GM12878 (cell line): ENCODE measurements around the gene OR2T34. TPM values are rescaled to one million over a fixed set of nuclear protein-coding genes. Genes with fewer than 3 reads are reported as not detected.

Source experiments
- ATAC-seq: fragments of 200-7000 bp; cut with Tn5 transposase; 3 replicates; pipeline ENCODE4 v1.9.1; 2020; ENCODE audit warnings: mild to moderate bottlenecking, moderate library complexity
- BruUV-seq: library from RNA; stranded (reverse); fragments of 400-500 nt; replicated peaks from 2 replicates; lab custom pipeline; 2021; lab: Mats Ljungman, UMichigan
- CTCF ChIA-PET: fragments of 300-600 bp; sonication (Branson Sonifier 250); formaldehyde crosslinking; extraction: SDS; loops from one replicate; lab custom pipeline; 2021; ENCODE audit warnings: inconsistent platforms; lab: Yijun Ruan, JAX
- POLR2A ChIA-PET: fragments of 350-600 bp; formaldehyde crosslinking; extraction: SDS; loops from one replicate; lab custom pipeline; 2021; ENCODE audit warnings: inconsistent platforms; lab: Charles Lee
- RAD21 ChIA-PET: fragments of 300-600 bp; sonication (Branson Sonifier 250); formaldehyde crosslinking; loops from one replicate; lab custom pipeline; 2023; ENCODE audit warnings: antibody characterized with exemption; ENCODE audit not compliant: unreplicated experiment; lab: Charles Lee
- SMC1A ChIA-PET: fragments of 300-600 bp; sonication (Branson Sonifier 250); formaldehyde crosslinking; loops from one replicate; lab custom pipeline; 2023; ENCODE audit not compliant: unreplicated experiment, uncharacterized antibody; lab: Charles Lee
- DNase-seq: peaks from one replicate; pipeline ENCODE4 v3.0.0-alpha.2; 2011; ENCODE audit warnings: low read depth, low spot score
- FAIRE-seq: peaks from 3 replicates; lab custom pipeline; 2011; peaks lifted over from hg19 to GRCh38; lab: Jason Lieb, UNC
- H2AFZ ChIP-seq: 2 replicates; pipeline ENCODE4 v1.6.0; 2011; ENCODE audit warnings: low read depth, low read length, control low read depth; ENCODE audit not compliant: control insufficient read depth
- H3K27ac ChIP-seq: 2 replicates; pipeline ENCODE4 v1.5.1; 2011; ENCODE audit warnings: control low read depth; ENCODE audit not compliant: control insufficient read depth, insufficient read depth
- H3K27me3 ChIP-seq, 2 experiments: replicated peaks in 1 of 2; 2 replicates each; pipeline versions ENCODE4 v1.6.0 to v1.6.1; 2011; ENCODE audit warnings: low read length in 1 of 2; ENCODE audit not compliant: control insufficient read depth in 2 of 2, insufficient read depth in 2 of 2
- H3K36me3 ChIP-seq, 2 experiments: 2 replicates each; pipeline ENCODE4 v1.5.1; 2011; ENCODE audit warnings: low read length in 1 of 2; ENCODE audit not compliant: control insufficient read depth in 2 of 2, insufficient read depth in 2 of 2
- H3K4me1 ChIP-seq: 2 replicates; pipeline ENCODE4 v1.6.1; 2011; ENCODE audit warnings: mild to moderate bottlenecking, low read length, moderate library complexity, mixed read lengths; ENCODE audit not compliant: control insufficient read depth, insufficient read depth
- H3K4me2 ChIP-seq: 2 replicates; pipeline ENCODE4 v1.6.0; 2011; ENCODE audit warnings: control low read depth; ENCODE audit not compliant: control insufficient read depth, insufficient read depth
- H3K4me3 ChIP-seq: fragments of 200-600 bp; sonication (generic); 2 replicates; pipeline ENCODE4 v1.5.1; 2016
- H3K79me2 ChIP-seq: 2 replicates; pipeline ENCODE4 v1.6.0; 2011; ENCODE audit warnings: low read length; ENCODE audit not compliant: control insufficient read depth, insufficient read depth
- H3K9ac ChIP-seq: 2 replicates; pipeline ENCODE4 v1.8.0; 2011; ENCODE audit warnings: low read length, control low read depth, mixed read lengths; ENCODE audit not compliant: control insufficient read depth, insufficient read depth
- H3K9me3 ChIP-seq: replicated peaks from 3 replicates; pipeline ENCODE4 v1.5.1; 2011; ENCODE audit warnings: mild to moderate bottlenecking, low read length; ENCODE audit not compliant: control insufficient read depth, insufficient read depth
- H4K20me1 ChIP-seq: 2 replicates; pipeline ENCODE4 v1.6.0; 2011; ENCODE audit not compliant: control insufficient read depth, insufficient read depth
- BCL11A ChIP-seq: IDR thresholded peaks from 2 replicates; pipeline ENCODE4 v1.6.1; 2011; ENCODE audit warnings: low read depth, low read length
- BMI1 ChIP-seq: fragments of 450-650 bp; IDR thresholded peaks from 2 replicates; pipeline ENCODE4 v1.6.1; 2016; ENCODE audit warnings: mild to moderate bottlenecking, moderate library complexity, borderline replicate concordance
- EP300 ChIP-seq, 2 experiments: fragments of 150-350 bp in 1 of 2; IDR thresholded peaks; 2 replicates each; pipeline ENCODE4 v1.6.1; 2011 to 2012; ENCODE audit warnings: low read depth in 2 of 2, low read length in 2 of 2, borderline replicate concordance in 1 of 2, improper control_type of control experiment in 1 of 2, inconsistent platforms in 1 of 2; ENCODE audit not compliant: control insufficient read depth in 1 of 2
- PML ChIP-seq: IDR thresholded peaks from 2 replicates; pipeline ENCODE4 v1.6.1; 2012; ENCODE audit warnings: low read length, inconsistent platforms
- POLR2AphosphoS2 ChIP-seq: IDR thresholded peaks from 2 replicates; pipeline ENCODE4 v1.6.1; 2011; ENCODE audit warnings: low read depth, mild to moderate bottlenecking, low read length, improper control_type of control experiment, moderate library complexity
- RCOR1 ChIP-seq: conservative IDR thresholded peaks from 2 replicates; pipeline ENCODE4 v1.6.1; 2012; ENCODE audit warnings: low read depth, low read length, improper control_type of control experiment
- SREBF1 ChIP-seq: IDR thresholded peaks from 2 replicates; pipeline ENCODE4 v1.6.1; 2012; ENCODE audit warnings: mild to moderate bottlenecking, low read length
- SUPT20H ChIP-seq: IDR thresholded peaks from 2 replicates; pipeline ENCODE4 v1.6.1; 2011; ENCODE audit warnings: low read depth, mild to moderate bottlenecking, low read length, moderate library complexity, borderline replicate concordance; ENCODE audit not compliant: control insufficient read depth
- SUZ12 ChIP-seq: fragments of 200-600 bp; sonication (generic); IDR thresholded peaks from one replicate; pipeline ENCODE4 v1.6.1; 2018; ENCODE audit warnings: antibody characterized with exemption, mild to moderate bottlenecking; ENCODE audit not compliant: unreplicated experiment
- TBL1XR1 ChIP-seq: IDR thresholded peaks from 2 replicates; pipeline ENCODE4 v1.6.1; 2012; ENCODE audit warnings: low read depth, low read length, improper control_type of control experiment
- TCF12 ChIP-seq: IDR thresholded peaks from 2 replicates; pipeline ENCODE4 v1.6.1; 2011; ENCODE audit warnings: low read depth, mild to moderate bottlenecking, low read length
- WGBS: methylation state at CpG from one replicate; pipeline ENCODE4 v1.1.6; 2016; ENCODE audit warnings: low lambda C conversion rate; ENCODE audit not compliant: insufficient replicate concordance, insufficient coverage; ENCODE audit errors: missing lambda C conversion rate; 5-methylcytosine and 5-hydroxymethylcytosine counted together
- in situ Hi-C: fragments of 300-500 bp; cut with MboI; formaldehyde crosslinking; loops from 9 replicates; pipeline ENCODE4 v1.14.3; 2018; ENCODE audit warnings: mixed read lengths
- intact Hi-C: fragments of 100-400 bp; cut with micrococcal nuclease; formaldehyde crosslinking; loops from one replicate; pipeline ENCODE4 v1.14.2; 2022; ENCODE audit not compliant: unreplicated experiment
- polyA plus RNA-seq, 11 experiments: library from polyadenylated mRNA; depleted of rRNA in 4 of 11; unstranded in 6 of 11; stranded (reverse) in 5 of 11; fragments of >200 nt; fragmentation: Nextera tagmentation in 4 of 11; fragmentation: Illumina TruSeq in 1 of 11; extraction: Ambion mirVana in 4 of 11; extraction: Trizol in 1 of 11; gene quantifications; 1 replicate in 1 of 11; 2 replicates in 10 of 11; pipeline versions ENCODE4 v1.2.1 to v1.2.3, GENCODE V29; 2011 to 2016; ENCODE audit warnings: inconsistent platforms in 2 of 11, missing spikeins in 2 of 11, low read depth in 1 of 11
- total RNA-seq, 4 experiments: library from RNA; depleted of rRNA in 3 of 4; stranded (reverse); fragments of >200 nt in 3 of 4; fragmentation: Illumina TruSeq in 1 of 4; extraction: Trizol in 1 of 4; gene quantifications; 2 replicates each; pipeline versions ENCODE4 v1.2.1 to v1.2.3, GENCODE V29; 2013 to 2021
- TF ChIP-seq, protein P1 (sequence below): IDR thresholded peaks from 2 replicates; pipeline ENCODE4 v1.6.1; 2012; ENCODE audit warnings: low read depth, low read length, improper control_type of control experiment

Gene OR2T34
- total and polyA plus RNA-seq, 10 of the 15 experiments (the other 5 are each of a cell fraction or from before 2014, with no cell fraction given) = 0.16 to 2.7 (median 0.48) TPM; not detected in 2

DNA sequence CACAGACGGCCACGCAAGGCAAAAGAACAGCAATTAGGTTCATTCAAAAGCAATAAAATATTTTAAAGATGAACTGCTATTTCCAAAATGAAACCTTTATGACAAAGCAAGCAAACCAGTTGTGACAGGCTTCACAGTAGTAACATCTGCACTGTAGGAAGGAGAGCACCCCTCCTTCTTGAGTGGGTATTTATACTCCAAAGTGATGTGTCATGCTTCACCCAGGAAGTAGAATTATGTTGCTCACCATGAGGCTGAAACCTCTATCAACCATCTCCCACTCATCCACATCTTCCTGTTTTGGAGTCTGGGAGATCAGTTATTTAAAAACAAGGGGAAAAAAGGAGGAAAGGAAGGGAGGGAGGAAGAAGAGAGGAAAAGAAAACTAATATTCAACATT lies 22.1 kb upstream of the OR2T34 start:
- WGBS = no CpG with 5 or more reads among the region's 2 CpGs
- Histone ChIP-seq H3K27ac (no peak overlapping the region), H3K4me2 (no peak overlapping the region), H3K9ac (no peak overlapping the region), H3K27me3 (no peaks in the 10 kb centered on the region), H3K79me2 (no peaks in the 10 kb centered on the region), H3K4me1 (no peaks in the 10 kb centered on the region), H3K9me3 (no peaks in the 10 kb centered on the region), H4K20me1 (no peaks in the 10 kb centered on the region), H2AFZ (no peak overlapping the region), H3K4me3 (no peak overlapping the region), H3K36me3 (no peaks in the 10 kb centered on the region)
- in situ Hi-C loops (no loop called here), intact Hi-C loops (no loop called here)
- CTCF ChIA-PET = no interaction called here
- ATAC-seq (no peak), FAIRE-seq (no peak), DNase-seq (no peak)
- RAD21 ChIA-PET = no interaction called here
- SMC1A ChIA-PET = no interaction called here
- TF ChIP-seq SREBF1 = no peak
- TF ChIP-seq BCL11A = no peak
- TF ChIP-seq SUPT20H = no peak
- no peak for TF ChIP-seq TBL1XR1
- TF ChIP-seq, protein P1, sequence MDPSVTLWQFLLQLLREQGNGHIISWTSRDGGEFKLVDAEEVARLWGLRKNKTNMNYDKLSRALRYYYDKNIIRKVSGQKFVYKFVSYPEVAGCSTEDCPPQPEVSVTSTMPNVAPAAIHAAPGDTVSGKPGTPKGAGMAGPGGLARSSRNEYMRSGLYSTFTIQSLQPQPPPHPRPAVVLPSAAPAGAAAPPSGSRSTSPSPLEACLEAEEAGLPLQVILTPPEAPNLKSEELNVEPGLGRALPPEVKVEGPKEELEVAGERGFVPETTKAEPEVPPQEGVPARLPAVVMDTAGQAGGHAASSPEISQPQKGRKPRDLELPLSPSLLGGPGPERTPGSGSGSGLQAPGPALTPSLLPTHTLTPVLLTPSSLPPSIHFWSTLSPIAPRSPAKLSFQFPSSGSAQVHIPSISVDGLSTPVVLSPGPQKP = no peak
- TF ChIP-seq PML = no peak
- TF ChIP-seq BMI1 = no peak
- TF ChIP-seq TCF12 = no peak
- no peak for TF ChIP-seq RCOR1
- no peak for TF ChIP-seq EP300 (IDR thresholded peaks at IDR 0.05; ENCODE audit: borderline replicate concordance in 1 of 2, control insufficient read depth in 1 of 2, low read depth in 2 of 2, low read length in 2 of 2)
- no peak for TF ChIP-seq POLR2AphosphoS2
- no peak for TF ChIP-seq SUZ12
- no TSS peak for BruUV-seq
- POLR2A ChIA-PET = no interaction called here
